Psoas muscle (tissue), 8 donors: ENCODE measurements around the gene POTEF. TPM values are rescaled to one million over a fixed set of nuclear protein-coding genes. Genes with fewer than 3 reads are reported as not detected.
A peak's percentile ranks its signal among the peaks of the same experiment; 100 is the strongest.
"Not testable (repeated sequence)": the region's sequence is repeated elsewhere in the genome, so short reads cannot be mapped to it uniquely, and the experiment has no call there.

ENCODE experiments used
- ATAC-seq, 4 donors: fragments of 200-7000 bp; cut with Tn5 transposase; one replicate each; pipeline ENCODE4 v1.9.1; 2020; ENCODE audit warnings: moderate library complexity in 3 of 4, mild to moderate bottlenecking in 2 of 4
- DNase-seq, 2 donors: peaks; one replicate each; pipeline ENCODE4 v3.0.0-alpha.2; 2020
- H3K27ac ChIP-seq: fragments of 200-600 bp; one replicate; pipeline ENCODE4 v1.8.0; 2022
- H3K27me3 ChIP-seq, 3 donors: fragments of 200-600 bp in 1 of 3; one replicate each; pipeline versions ENCODE4 v1.6.1 to v1.8.0; 2013 to 2022; ENCODE audit warnings: low read length in 2 of 3, mild to moderate bottlenecking in 2 of 3, moderate library complexity in 1 of 3; ENCODE audit not compliant: insufficient read depth in 3 of 3
- H3K36me3 ChIP-seq, 2 donors: fragments of 200-600 bp in 1 of 2; one replicate each; pipeline versions ENCODE4 v1.6.1 to v1.8.0; 2013 to 2022; ENCODE audit warnings: low read depth in 1 of 2, mild to moderate bottlenecking in 1 of 2, moderate library complexity in 1 of 2; ENCODE audit not compliant: insufficient read depth in 1 of 2
- H3K4me1 ChIP-seq: fragments of 200-600 bp; one replicate; pipeline ENCODE4 v1.8.0; 2022
- H3K4me3 ChIP-seq: fragments of 200-600 bp; one replicate; pipeline ENCODE4 v1.8.0; 2022; ENCODE audit warnings: mild to moderate bottlenecking
- H3K9me3 ChIP-seq: fragments of 200-600 bp; one replicate; pipeline ENCODE4 v1.8.0; 2022
- WGBS, 3 donors: extraction: QIAGEN DNeasy Blood & Tissue Kit; methylation state at CpG; one replicate each; pipeline versions ENCODE4 v1.1.6 to v1.1.7; 2013; 5-methylcytosine and 5-hydroxymethylcytosine counted together
- intact Hi-C, 2 donors: fragments of 100-400 bp; cut with DNase I; formaldehyde crosslinking; loops; one replicate each; pipeline versions ENCODE4 v1.11.0 to v1.14.2; 2022
- polyA plus RNA-seq, 3 donors: library from polyadenylated mRNA; stranded (reverse); fragments of 200-250 nt; gene quantifications; one replicate each; pipeline ENCODE4 v1.2.3, GENCODE V29; 2013
- total RNA-seq, 4 donors: library from RNA; stranded (reverse); fragmentation: NEBNext Ultra II Directional in 2 of 4; extraction: Animal tissue kit (Norgen Biotek cat#: 25700) in 2 of 4; gene quantifications; one replicate each; pipeline versions ENCODE4 v1.2.1 to v1.2.4, GENCODE V29; 2021 to 2023
- TF ChIP-seq, protein P1 (sequence below): fragments of 200-600 bp; IDR thresholded peaks from one replicate; pipeline ENCODE4 v1.8.0; 2022; ENCODE audit warnings: antibody characterized with exemption
- donor health status: healthy with polysubstance abuse.
- donor health status: DM: no; HTN: no; CAD: no; lungs with moderate emphysema.
- donor health status: Bipolar disorder and iron deficiency.
- donor health status: healthy.
- donor health status: DM: yes; HTN: yes; CAD: no.
- donor health status: DM: no; HTN: no; CAD: no.
- donor health status: DM: no; HTN: no; CAD: no.
- donor health status: DM: yes; HTN: yes; CAD: no.

The POTEF gene
- total and polyA plus RNA-seq, 7 donors = not detected

DNA sequence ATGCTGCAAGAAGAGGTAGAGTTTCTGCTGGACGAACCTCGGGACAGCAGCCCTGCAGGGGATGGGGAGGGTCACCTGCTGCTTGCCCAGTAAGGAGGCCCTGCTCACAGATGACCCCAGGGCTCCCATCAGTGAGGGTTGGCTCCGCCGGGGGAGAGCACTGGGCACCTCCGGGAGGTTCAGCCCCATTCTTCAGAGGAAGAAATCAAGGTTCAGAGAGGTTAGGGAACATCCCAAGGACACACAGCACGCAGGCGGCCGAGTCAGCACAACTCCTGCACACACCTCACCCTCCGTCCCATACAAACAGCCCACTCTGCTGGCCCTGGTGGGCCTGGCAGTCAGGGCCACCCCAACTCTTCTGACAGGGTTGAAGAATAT, 27.6 kb upstream of the POTEF start:
- Histone ChIP-seq H3K27me3 (no peaks in the 10 kb centered on the region), H3K36me3 (peaks cover 0 to 58% of the 10 kb centered on the region in 2 donors)
- intact Hi-C loops = no loop called here

DNA sequence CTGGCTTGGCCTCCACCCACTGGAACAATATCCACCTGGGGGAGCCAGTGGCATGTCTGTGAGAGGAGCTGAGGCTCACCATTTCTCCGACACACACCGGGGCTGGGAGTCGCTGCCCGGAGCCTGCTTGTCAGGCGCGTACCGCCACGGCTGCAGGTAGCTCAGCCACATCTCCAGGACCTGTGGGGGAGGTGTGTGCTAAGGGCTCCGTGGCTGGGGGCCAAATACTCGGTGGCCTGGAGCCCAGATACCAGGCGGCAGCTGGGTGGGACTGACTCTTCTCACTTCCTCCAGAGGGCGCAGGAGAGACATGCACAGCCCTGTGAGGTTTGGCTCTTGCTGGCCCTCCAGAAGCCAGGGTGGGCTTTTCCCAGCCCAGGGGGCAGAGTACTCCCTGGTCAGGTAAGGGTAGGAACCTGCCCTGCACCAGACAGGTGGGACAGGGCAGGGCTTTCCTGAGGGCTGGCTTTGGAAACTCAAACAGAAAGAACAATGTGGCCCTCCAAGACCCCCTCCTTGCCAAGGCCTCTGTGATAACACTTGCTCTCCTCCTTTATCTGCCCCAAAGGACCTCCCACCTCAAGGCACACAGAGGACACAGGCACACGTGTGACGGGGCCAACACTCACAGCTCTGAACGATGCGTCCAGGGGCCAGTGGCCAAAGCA, 27.1 kb upstream of the POTEF start:
- H3K27ac ChIP-seq, H3K4me3 ChIP-seq, intact Hi-C loops, H3K4me1 ChIP-seq, H3K27me3 ChIP-seq, H3K9me3 ChIP-seq: not testable (repeated sequence)
- peaks cover 0 to 54% of the 10 kb centered on the region in 2 donors for H3K36me3 ChIP-seq
- ATAC-seq (peak; percentile 54 to 64 (median 57)), DNase-seq (peak in 1 of 2 donors; percentile 56)
- 61 to 66% (median 62%) methylated on average over 14 to 16 of the region's 16 CpGs for WGBS, 3 donors
- TF ChIP-seq, protein P1, sequence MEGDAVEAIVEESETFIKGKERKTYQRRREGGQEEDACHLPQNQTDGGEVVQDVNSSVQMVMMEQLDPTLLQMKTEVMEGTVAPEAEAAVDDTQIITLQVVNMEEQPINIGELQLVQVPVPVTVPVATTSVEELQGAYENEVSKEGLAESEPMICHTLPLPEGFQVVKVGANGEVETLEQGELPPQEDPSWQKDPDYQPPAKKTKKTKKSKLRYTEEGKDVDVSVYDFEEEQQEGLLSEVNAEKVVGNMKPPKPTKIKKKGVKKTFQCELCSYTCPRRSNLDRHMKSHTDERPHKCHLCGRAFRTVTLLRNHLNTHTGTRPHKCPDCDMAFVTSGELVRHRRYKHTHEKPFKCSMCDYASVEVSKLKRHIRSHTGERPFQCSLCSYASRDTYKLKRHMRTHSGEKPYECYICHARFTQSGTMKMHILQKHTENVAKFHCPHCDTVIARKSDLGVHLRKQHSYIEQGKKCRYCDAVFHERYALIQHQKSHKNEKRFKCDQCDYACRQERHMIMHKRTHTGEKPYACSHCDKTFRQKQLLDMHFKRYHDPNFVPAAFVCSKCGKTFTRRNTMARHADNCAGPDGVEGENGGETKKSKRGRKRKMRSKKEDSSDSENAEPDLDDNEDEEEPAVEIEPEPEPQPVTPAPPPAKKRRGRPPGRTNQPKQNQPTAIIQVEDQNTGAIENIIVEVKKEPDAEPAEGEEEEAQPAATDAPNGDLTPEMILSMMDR = peak; percentile 30

More for the DNA sequence above, 27.6 kb upstream of the POTEF start:
- ATAC-seq (peak in 1 of 4 donors; percentile 7), DNase-seq (peak in 1 of 2 donors; percentile 27)
- 86 to 93% (median 88%) methylated on average over 9 of the region's 9 CpGs for WGBS, 3 donors
- Histone ChIP-seq H3K4me1 (no peaks in the 10 kb centered on the region), H3K4me3 (no peak overlapping the region), H3K9me3 (no peaks in the 10 kb centered on the region), H3K27ac (no peak overlapping the region)
- TF ChIP-seq, protein P1 = no peak

DNA sequence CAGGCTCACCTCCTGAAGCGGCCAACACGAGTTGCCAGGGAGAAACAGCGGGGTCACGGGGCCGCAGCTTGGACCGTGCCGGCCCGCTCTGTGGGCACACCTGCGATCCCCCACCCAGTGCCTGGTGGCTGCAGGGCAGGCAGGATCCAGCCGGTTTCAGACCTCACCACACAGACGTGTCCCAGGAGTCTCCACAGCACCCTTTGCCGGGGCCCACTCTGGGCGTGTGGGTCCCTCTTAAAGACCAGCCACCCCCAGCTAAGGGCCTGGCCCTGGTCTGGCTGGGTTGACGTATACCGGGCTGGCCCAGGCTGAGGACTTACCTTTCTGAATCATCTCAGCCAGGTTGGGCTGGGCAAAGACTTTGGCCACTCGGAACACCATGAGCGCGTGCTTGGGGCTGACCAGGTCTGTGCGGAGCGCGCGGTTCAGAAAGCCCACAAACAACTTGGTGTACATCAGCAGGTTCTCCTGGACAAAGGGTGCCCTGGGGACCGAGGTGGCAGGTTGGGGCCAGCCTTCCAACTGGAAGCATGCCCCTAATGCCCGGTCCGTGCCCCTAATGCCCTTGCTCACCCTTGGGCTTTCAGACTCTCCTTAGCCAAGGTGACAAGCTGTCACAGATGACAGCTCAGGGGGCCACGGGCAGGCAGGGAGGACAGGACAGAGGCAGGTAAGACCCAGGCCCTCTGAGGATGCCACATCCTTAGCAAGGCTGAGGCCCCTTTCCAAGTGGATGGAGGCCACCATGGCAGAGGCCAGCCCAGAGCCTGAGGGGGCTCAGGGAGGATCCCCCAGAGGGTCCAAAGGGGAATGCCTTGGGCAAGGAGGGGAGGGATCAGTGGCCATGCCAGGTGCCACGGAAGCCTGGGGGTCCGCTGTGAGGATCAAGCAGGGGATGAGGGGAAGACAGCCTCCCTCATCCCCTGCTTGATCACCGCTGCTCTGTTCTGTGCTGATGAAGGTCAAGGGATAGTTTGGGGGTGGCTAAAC, 26.0 kb upstream of the POTEF start:
- intact Hi-C loops = no loop called here

DNA sequence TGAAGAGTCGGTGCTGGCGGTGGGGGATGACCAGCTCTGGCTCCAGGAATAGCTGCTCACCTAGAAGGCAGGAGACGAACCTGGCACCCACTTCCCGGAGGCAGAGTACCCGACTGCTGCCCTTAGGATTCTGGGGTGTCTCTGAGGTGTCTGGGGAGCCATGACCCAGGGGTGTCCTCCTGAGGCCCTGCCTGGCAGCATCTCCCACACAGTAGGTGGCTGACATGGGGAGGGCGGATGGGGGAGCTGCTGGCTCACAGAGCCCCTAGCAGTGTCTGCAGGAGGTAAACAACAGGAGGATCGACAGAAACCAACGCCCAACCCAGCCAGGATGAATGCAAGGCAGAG, 25.4 kb upstream of the POTEF start:
- H3K27me3 ChIP-seq, ATAC-seq, intact Hi-C loops, H3K27ac ChIP-seq, H3K4me1 ChIP-seq, H3K9me3 ChIP-seq, H3K4me3 ChIP-seq: not testable (repeated sequence)
- DNase-seq = peak in 1 of 2 donors; percentile 26
- 83 to 96% (median 92%) methylated on average over 5 to 7 of the region's 8 CpGs for WGBS, 3 donors
- H3K36me3 ChIP-seq = peaks cover 0 to 47% of the 10 kb centered on the region in 2 donors

More for the DNA sequence above, 26.0 kb upstream of the POTEF start:
- 92 to 95% (median 94%) methylated on average over 27 to 29 of the region's 29 CpGs for WGBS, 3 donors
- TF ChIP-seq, protein P1 = no peak
- ATAC-seq = no peak
- no peaks in the 10 kb centered on the region for H3K27me3 ChIP-seq
- no peak overlapping the region for H3K27ac ChIP-seq
- no peak overlapping the region for H3K4me3 ChIP-seq
- H3K4me1 ChIP-seq = no peaks in the 10 kb centered on the region
- H3K36me3 ChIP-seq = peaks cover 0 to 54% of the 10 kb centered on the region in 2 donors
- DNase-seq = peak in 1 of 2 donors; percentile 45
- no peaks in the 10 kb centered on the region for H3K9me3 ChIP-seq

DNA sequence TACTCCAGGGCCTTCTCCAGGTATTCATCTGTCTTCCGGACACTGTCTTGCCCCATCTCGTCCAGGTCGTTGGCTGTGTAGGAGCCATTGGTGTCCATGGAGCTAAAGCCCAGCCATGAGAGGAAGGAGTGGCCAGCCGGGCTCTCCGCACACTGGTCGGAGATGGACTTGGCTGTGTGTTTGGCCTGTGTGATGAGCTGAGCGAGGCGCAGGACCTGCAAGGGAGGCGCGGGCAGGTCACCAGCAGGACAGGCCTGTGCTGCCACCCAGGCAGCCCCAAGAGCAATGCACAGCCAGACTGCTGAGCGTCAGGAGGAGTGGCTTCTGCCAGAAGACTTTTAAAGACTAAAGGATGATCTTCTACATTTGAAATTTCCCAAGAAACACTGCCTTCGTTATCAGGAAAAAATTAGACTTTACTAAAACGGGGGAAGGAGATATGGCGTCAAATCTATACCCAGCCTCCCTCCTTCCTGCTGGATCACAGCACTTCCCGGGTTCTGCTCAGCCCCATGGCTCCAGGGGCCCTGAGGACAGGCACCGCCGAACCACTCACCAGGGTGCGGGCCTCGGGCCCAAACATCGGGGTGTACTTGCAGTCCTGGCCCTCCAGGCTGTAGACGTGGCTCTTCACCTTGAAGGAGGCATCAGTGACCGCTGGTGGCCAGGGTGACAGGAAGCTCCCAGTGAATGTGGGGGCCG, 24.9 kb upstream of the POTEF start:
- H3K4me1 ChIP-seq, H3K4me3 ChIP-seq, H3K27me3 ChIP-seq, H3K27ac ChIP-seq, intact Hi-C loops, H3K9me3 ChIP-seq: not testable (repeated sequence)
- 89 to 92% (median 91%) methylated on average over 19 to 22 of the region's 23 CpGs for WGBS, 3 donors
- ATAC-seq (peak in 1 of 4 donors; percentile 2), DNase-seq (peak in 1 of 2 donors; percentile 28)
- peaks cover 0 to 42% of the 10 kb centered on the region in 2 donors for H3K36me3 ChIP-seq
